ENCODE data around the gene TMED1. TPM values are rescaled to one million over a fixed set of nuclear protein-coding genes. Genes with fewer than 3 reads are reported as not detected.

TMED1 gene
- polyA plus RNA-seq, 2 of the 4 experiments (the other 2 are of a cell fraction) = 29.9 to 37.0 TPM

GRCh38 chr19:10831987-10832938 lies 3.7 kb downstream of the TMED1 start:
- WGBS (ENCODE audit: missing lambda C conversion rate) = 83% methylated on average over 24 of the region's 28 CpGs
- no peak overlapping the region for H3K4me2 ChIP-seq
- peaks cover 7% of the 10 kb centered on the region for H3K9me3 ChIP-seq
- FAIRE-seq = no peak
- peaks cover 8% of the 10 kb centered on the region; the same call in 2 of the 3 replicates for H3K4me1 ChIP-seq
- ChIA-PET CTCF (interaction anchor here (1.2 kb wide), 1 partner anchor 32 kb away, joined by 6 read pairs; no protein-coding TSS in a partner anchor), POLR2A (no interaction called here)
- DNase-seq (ENCODE audit: low read depth in 1 of 2, low spot score in 1 of 2) = no peak
- no peak for TF ChIP-seq NFE2L2 (conservative IDR thresholded peaks at IDR 0.05; ENCODE audit: low read length)
- TF ChIP-seq CTCF (IDR thresholded peaks at IDR 0.05) = no peak
- no peak for TF ChIP-seq ZC3H11A (IDR thresholded peaks at IDR 0.05)
- TF ChIP-seq JUNB (IDR thresholded peaks at IDR 0.05) = no peak
- TF ChIP-seq FOSB (CRISPR knock-in tag; IDR thresholded peaks at IDR 0.05) = no peak
- no peak for TF ChIP-seq USF2 (IDR thresholded peaks at IDR 0.05)
- TF ChIP-seq HOXB13 (CRISPR knock-in tag; IDR thresholded peaks at IDR 0.05; ENCODE audit: low read depth) = no peak
- no peak for TF ChIP-seq TP53 (CRISPR knock-in tag; IDR thresholded peaks at IDR 0.05)
- TF ChIP-seq E2F6 (IDR thresholded peaks at IDR 0.05; ENCODE audit: borderline replicate concordance, low read depth) = no peak
- TF ChIP-seq HOXB5 (CRISPR knock-in tag; IDR thresholded peaks at IDR 0.05) = no peak
- TF ChIP-seq KDM1A (IDR thresholded peaks at IDR 0.05; ENCODE audit: low read depth) = no peak
- no peak for TF ChIP-seq HOXA7 (CRISPR knock-in tag; IDR thresholded peaks at IDR 0.05)
- no peak for TF ChIP-seq CBX8 (IDR thresholded peaks at IDR 0.05)
- TF ChIP-seq RAD21 (conservative IDR thresholded peaks at IDR 0.05 in 1 of 2, IDR thresholded peaks at IDR 0.05 in 1 of 2) = no peak
- TF ChIP-seq ELK1 (IDR thresholded peaks at IDR 0.05; ENCODE audit: low read depth, low read length) = no peak
- no peak; the same call in 1 of the 2 replicates for TF ChIP-seq POLR2AphosphoS2 (conservative IDR thresholded peaks at IDR 0.05; ENCODE audit: low read length)
- TF ChIP-seq SMC3 (IDR thresholded peaks at IDR 0.05) = no peak
- no peak for TF ChIP-seq PHF8 (IDR thresholded peaks at IDR 0.05; ENCODE audit: borderline replicate concordance, low read depth)
- TF ChIP-seq FOSL2 (IDR thresholded peaks at IDR 0.05) = no peak
- no peak for TF ChIP-seq FOSL2 (CRISPR knock-in tag; IDR thresholded peaks at IDR 0.05)
- TF ChIP-seq MAFK (IDR thresholded peaks at IDR 0.05; ENCODE audit: partially characterized antibody) = no peak
- no peak overlapping the region for H3K27ac ChIP-seq
- H3K4me3 ChIP-seq = no peak overlapping the region
- no peak for ATAC-seq

Measured in A549 (cell line).